ENCODE data around the gene NETO2. TPM values are rescaled to one million over a fixed set of nuclear protein-coding genes. Genes with fewer than 3 reads are reported as not detected.

The NETO2 gene
- total and polyA plus RNA-seq, 10 donors = 6.6 to 59.8 (median 22.2) TPM

DNA sequence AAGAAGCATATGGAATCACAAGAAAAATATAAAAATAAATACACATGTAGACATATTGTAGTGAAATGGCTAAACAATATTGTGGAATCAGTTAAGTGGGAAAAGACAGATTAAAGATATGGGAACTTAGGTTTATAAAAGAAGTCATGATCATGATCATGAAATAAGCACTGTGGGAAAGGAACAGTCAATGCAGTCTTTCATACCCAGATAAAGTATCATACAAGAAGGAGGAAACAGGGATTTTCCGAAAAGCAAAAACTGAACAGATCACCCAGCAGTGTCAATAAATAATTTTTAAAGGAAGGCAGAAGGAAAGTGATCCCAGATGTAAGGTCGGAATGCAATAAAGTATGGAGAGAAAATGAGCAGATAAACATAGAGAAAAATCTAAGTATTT lies 71.6 kb downstream of the NETO2 start:
- WGBS, 5 donors = 86 to 94% (median 93%) methylated on average over 2 of the region's 2 CpGs
- no peaks in the 10 kb centered on the region for H3K36me3 ChIP-seq
- no peak for DNase-seq
- peaks cover 0 to 5% (median 0%) of the 10 kb centered on the region in 6 donors for H3K4me1 ChIP-seq
- no peaks in the 10 kb centered on the region for H3K9me3 ChIP-seq
- TF ChIP-seq POLR2AphosphoS5 (IDR thresholded peaks at IDR 0.05) (no peak), POLR2A (IDR thresholded peaks at IDR 0.05) (no peak)
- TF ChIP-seq, protein P1, sequence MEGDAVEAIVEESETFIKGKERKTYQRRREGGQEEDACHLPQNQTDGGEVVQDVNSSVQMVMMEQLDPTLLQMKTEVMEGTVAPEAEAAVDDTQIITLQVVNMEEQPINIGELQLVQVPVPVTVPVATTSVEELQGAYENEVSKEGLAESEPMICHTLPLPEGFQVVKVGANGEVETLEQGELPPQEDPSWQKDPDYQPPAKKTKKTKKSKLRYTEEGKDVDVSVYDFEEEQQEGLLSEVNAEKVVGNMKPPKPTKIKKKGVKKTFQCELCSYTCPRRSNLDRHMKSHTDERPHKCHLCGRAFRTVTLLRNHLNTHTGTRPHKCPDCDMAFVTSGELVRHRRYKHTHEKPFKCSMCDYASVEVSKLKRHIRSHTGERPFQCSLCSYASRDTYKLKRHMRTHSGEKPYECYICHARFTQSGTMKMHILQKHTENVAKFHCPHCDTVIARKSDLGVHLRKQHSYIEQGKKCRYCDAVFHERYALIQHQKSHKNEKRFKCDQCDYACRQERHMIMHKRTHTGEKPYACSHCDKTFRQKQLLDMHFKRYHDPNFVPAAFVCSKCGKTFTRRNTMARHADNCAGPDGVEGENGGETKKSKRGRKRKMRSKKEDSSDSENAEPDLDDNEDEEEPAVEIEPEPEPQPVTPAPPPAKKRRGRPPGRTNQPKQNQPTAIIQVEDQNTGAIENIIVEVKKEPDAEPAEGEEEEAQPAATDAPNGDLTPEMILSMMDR (IDR thresholded peaks at IDR 0.05 in 8 of 11, conservative IDR thresholded peaks at IDR 0.05 in 3 of 11) = no peak
- no peak overlapping the region for H3K27ac ChIP-seq
- intact Hi-C loops (cut with DNase I; ENCODE audit: low total_unique reads) = no loop called here
- no peak overlapping the region for H3K4me3 ChIP-seq
- no peaks in the 10 kb centered on the region for H3K27me3 ChIP-seq (replicated peaks in 1 of 7)

DNA sequence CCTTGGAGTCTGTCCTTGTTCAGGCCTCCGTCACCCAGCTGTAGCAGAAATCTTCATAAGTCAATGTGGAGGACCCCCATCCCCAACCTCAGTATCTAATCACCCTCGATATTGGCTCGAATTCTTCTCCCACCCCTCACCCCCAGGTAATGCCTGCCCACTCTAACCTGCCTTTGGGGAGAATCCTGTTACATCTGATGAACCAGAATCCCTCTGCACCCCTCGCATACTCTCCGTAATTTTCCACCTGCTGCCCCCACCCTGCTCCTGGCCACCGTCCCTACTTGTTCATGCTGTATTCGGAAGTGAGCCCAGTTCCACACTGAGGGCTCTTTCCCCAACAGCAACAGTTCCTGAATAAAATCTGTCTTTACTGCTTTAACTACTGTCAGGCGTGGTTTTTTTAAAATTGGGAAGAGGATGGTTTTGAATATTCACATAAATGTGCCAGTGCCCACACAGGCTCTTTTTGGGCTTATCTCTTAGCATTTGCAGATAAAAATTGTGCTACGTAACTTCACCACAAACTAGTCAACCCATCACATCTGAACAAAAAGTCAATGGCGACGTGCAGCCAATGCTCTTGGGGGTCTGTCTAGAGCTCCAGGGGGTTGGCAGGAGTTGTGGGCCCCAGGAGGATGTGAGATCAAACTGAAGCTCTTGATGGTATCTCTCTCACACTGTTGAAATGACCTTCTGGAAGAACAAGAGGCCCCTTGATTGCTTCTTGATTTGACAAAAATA lies 73.7 kb downstream of the NETO2 start:
- intact Hi-C loops (cut with DNase I; ENCODE audit: low total_unique reads) = no loop called here
- Histone ChIP-seq H3K4me3 (no peak overlapping the region), H3K9me3 (no peaks in the 10 kb centered on the region), H3K27me3 (replicated peaks in 1 of 7) (no peaks in the 10 kb centered on the region), H3K4me1 (peaks cover 0 to 5% (median 0%) of the 10 kb centered on the region in 6 donors), H3K36me3 (no peaks in the 10 kb centered on the region), H3K27ac (peak overlapping the region in 1 of 8 donors; percentile 44)
- no peak for TF ChIP-seq POLR2A (IDR thresholded peaks at IDR 0.05)
- TF ChIP-seq, protein P1 (IDR thresholded peaks at IDR 0.05 in 8 of 11, conservative IDR thresholded peaks at IDR 0.05 in 3 of 11) = no peak
- TF ChIP-seq POLR2AphosphoS5 (IDR thresholded peaks at IDR 0.05) = no peak
- DNase-seq = peak; percentile 28
- 92 to 97% (median 95%) methylated on average over 11 of the region's 11 CpGs for WGBS, 5 donors

DNA sequence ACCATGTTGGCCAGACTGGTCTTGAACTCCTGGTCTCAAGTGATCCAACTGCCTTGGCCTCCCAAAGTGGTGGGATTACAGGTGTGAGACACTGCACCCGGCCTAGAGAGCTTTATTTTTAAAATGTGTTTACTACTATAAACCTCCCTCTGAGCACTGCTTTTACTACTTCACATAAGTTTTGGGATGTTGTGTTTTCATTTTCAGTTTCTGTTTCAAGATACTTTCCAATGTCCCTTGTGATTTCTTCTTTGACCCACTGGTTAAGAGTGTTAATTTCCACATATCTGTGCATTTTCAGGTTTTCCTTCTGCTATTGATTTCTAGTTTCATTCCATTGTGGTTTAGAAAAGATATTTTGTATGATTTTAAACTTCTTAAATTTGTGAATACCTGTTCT lies 74.4 kb downstream of the NETO2 start:
- Histone ChIP-seq H3K36me3 (no peaks in the 10 kb centered on the region), H3K9me3 (no peaks in the 10 kb centered on the region), H3K4me1 (peaks cover 0 to 5% (median 0%) of the 10 kb centered on the region in 6 donors), H3K27ac (peak overlapping the region in 1 of 8 donors; percentile 44), H3K27me3 (replicated peaks in 1 of 7) (no peaks in the 10 kb centered on the region), H3K4me3 (no peak overlapping the region)
- 31 to 83% (median 44%) methylated on average over 1 of the region's 1 CpG for WGBS, 5 donors
- TF ChIP-seq POLR2AphosphoS5 (IDR thresholded peaks at IDR 0.05) = no peak
- TF ChIP-seq, protein P1 (IDR thresholded peaks at IDR 0.05 in 8 of 11, conservative IDR thresholded peaks at IDR 0.05 in 3 of 11) = no peak
- no peak for TF ChIP-seq POLR2A (IDR thresholded peaks at IDR 0.05)
- peak; percentile 13 for DNase-seq
- intact Hi-C loops (cut with DNase I; ENCODE audit: low total_unique reads) = no loop called here

DNA sequence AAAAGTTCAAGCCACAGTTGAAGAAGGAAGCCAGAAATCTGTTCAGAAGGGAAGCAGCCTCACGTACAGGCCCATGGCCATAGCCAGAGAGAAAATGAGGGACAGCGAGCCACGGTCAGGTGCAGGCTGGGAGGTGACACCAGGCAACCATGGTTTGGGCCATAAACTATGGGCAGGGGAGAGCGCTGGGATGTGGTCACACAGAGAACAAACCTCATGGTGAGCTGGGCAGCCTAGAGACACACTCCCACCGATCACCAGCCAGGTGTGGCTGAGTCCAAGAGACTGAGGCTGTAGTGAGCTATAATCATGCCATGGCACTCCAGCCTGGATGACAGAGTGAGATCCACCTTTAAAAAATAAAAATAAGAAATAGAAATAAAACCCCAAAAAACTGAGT lies 76.5 kb downstream of the NETO2 start:
- H3K4me3 ChIP-seq = no peak overlapping the region
- TF ChIP-seq POLR2A (IDR thresholded peaks at IDR 0.05) (no peak), POLR2AphosphoS5 (IDR thresholded peaks at IDR 0.05) (no peak)
- TF ChIP-seq, protein P1 (IDR thresholded peaks at IDR 0.05 in 8 of 11, conservative IDR thresholded peaks at IDR 0.05 in 3 of 11) = no peak
- no peaks in the 10 kb centered on the region for H3K36me3 ChIP-seq
- peak; percentile 32 for DNase-seq
- 93 to 95% (median 95%) methylated on average over 5 of the region's 5 CpGs for WGBS, 5 donors
- intact Hi-C loops (cut with DNase I; ENCODE audit: low total_unique reads) = no loop called here
- peaks cover 0 to 10% (median 0%) of the 10 kb centered on the region in 8 donors for H3K9me3 ChIP-seq
- H3K27me3 ChIP-seq (replicated peaks in 1 of 7) = no peaks in the 10 kb centered on the region
- H3K4me1 ChIP-seq = peaks cover 0 to 5% (median 0%) of the 10 kb centered on the region in 6 donors
- H3K27ac ChIP-seq = no peak overlapping the region
